Cardiac septum (tissue), 1 donor: Measurements from ENCODE around the gene SUPT3H. TPM values are rescaled to one million over a fixed set of nuclear protein-coding genes. Genes with fewer than 3 reads are reported as not detected.

Experiments
- DNase-seq: peaks from one replicate; pipeline ENCODE4 v3.0.0-alpha.2; 2020; ENCODE audit warnings: low spot score
- intact Hi-C: fragments of 100-400 bp; cut with DNase I; formaldehyde crosslinking; loops from one replicate; pipeline ENCODE4 v1.14.0; 2022
- total RNA-seq: library from RNA; stranded (reverse); fragmentation: NEBNext Ultra II Directional; extraction: Animal tissue kit (Norgen Biotek cat#: 25700); gene quantifications from one replicate; pipeline ENCODE4 v1.2.1, GENCODE V29; 2021
- donor health status: DM: no; HTN: no; CAD: no.

The SUPT3H gene
- total RNA-seq, 1 donor from 2014 or later, result 6.2 TPM

DNA sequence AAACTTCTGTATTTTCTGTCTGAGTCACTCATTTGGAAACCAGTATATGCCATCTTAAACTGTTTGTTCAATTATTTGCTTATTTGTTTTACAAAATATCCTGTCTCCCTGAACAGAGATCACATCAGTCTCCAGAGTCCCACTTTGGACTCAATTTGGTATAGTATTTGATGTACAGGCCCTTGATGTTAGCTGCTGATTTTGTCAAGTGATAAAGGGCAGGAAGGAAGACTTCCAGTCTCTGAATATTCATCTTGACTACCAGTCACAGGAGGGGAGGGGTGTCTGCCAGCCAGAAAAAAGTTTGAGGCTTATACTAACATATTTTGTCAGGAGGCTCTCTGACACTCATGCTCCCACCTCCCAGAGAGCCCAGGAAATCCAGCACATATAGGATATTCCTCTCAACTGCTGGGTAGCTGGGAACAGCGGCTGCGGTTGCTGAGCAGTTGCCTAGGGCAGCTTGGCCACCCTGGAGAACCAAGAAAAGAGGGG, 426.4 kb downstream of the SUPT3H start:
- intact Hi-C loops, result no loop called here
- no peak for DNase-seq

DNA sequence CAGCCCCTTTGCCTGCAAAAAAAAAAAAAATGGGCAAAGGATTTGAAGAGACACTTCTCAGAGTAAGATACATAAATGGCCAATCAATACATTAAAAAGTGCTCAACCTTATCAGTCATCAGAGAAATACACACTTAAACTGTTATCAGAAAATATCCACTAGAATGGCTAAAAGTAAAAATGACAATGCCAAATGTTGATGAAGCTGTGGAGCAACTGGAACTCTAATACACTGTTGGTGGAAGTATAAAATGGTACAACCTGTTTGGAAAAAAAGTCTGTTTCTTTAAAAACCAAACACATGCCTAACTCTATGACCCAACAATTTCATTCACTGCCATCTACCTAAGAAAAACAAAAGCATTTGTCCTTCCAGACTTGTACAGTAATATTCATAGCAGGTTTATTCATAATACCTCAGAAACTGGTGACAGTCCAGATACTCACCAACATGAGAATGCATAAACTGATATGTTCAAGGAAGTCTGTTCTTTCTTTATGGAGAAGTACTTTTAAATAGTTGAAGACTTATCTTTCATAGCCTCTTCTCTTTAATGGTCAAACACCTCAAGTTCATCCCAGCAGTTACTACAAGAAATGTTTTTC, 428.0 kb downstream of the SUPT3H start:
- intact Hi-C loops, result no loop called here
- DNase-seq, result no peak

- DNase-seq, result no peak
- intact Hi-C loops, result no loop called here
Measured at GRCh38 chr6:44943541-44943940, 434.2 kb downstream of the SUPT3H start.

DNA sequence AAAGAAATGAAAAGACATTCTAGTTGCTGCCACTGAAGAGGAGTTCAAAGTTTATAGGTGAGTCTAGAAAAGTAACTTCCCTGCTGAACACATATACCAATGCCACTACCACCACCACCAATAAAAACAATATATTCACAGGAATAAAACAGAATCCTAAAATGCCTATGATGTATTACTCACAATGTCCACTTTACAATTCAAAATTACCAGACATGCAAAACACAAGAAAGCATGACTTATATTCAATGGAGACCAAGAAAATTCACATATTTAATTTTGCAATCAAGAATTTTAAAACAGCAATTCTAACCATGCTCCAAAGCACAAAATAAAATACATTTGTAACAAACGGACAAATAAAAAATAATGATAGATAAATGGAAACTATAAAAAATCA, 434.9 kb downstream of the SUPT3H start:
- intact Hi-C loops, result no loop called here
- DNase-seq, result no peak

- no peak for DNase-seq
- intact Hi-C loops, result no loop called here
Measured at GRCh38 chr6:44942201-44942600, 435.5 kb downstream of the SUPT3H start.

GRCh38 chr6:44940367-44940766, 437.4 kb downstream of the SUPT3H start:
- intact Hi-C loops, result no loop called here
- DNase-seq, result no peak

- intact Hi-C loops, result no loop called here
- no peak for DNase-seq
Measured at GRCh38 chr6:44935693-44936300, 441.9 kb downstream of the SUPT3H start.

GRCh38 chr6:44933108-44933507, 444.6 kb downstream of the SUPT3H start:
- intact Hi-C loops, result no loop called here
- DNase-seq, result no peak

DNA sequence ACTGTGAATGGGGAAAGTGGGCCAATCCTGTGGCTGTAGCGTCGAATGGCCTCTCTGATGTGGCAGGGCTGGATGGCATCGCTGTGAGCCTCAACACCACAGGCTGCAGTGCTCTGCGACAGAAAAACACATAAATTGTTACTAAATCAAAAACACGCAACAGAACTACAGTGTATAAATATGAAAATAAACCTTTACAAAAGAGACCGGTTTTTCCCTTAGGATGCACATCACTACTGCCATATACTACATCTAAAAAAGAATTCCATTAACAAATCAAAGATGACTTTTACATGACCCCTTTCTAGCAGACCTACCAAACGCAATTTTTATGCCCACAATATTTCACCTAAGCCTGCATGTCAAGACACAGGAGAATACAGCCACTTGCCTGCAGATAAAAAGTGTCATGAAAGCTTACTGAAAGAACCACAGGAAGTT, 445.1 kb downstream of the SUPT3H start:
- DNase-seq, result no peak
- intact Hi-C loops, result no loop called here

- DNase-seq, result no peak
- intact Hi-C loops, result no loop called here
Measured at GRCh38 chr6:44931385-44931784, 446.3 kb downstream of the SUPT3H start.

GRCh38 chr6:44926556-44926955, 451.2 kb downstream of the SUPT3H start:
- intact Hi-C loops, result no loop called here
- DNase-seq, result no peak

DNA sequence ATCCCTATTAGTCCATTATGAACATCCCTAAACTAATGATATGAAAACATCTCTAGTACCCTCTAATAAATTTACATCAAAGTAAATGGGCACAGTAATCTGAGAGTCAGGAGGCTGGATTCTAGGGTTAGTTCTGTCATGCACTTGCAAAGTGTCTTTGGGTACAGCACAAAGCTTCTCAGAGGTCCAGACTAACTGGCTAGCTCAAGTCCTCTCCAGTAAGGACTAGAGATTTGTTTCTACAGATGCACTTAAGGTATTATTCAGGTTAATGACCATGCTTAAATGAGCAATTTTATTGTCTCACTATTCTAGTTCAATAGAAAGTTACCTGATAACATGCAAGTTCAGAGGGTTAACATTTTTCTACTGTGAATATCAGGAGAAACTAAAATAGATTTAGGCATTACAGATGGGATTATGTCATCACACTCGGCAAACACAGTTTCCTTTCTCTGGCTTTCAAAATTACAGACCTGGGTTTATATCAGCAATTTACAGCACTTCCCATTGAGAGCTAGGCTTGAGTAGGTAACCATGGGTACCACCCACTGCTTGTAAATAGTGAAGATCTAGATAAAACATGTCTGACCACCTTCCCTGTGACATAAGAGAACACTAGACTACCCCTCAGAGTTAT, 452.5 kb downstream of the SUPT3H start:
- intact Hi-C loops, result no loop called here
- DNase-seq, result no peak

GRCh38 chr6:44923444-44923843, 454.3 kb downstream of the SUPT3H start:
- intact Hi-C loops, result loop anchor here (5.0 kb wide), 1 partner anchor 44 kb away; no protein-coding TSS in a partner anchor

GRCh38 chr6:44921798-44922197, 455.9 kb downstream of the SUPT3H start:
- intact Hi-C loops, result loop anchor here (5.0 kb wide), 1 partner anchor 46 kb away; no protein-coding TSS in a partner anchor
- peak; percentile 81 for DNase-seq

More at GRCh38 chr6:44923444-44923843, 454.3 kb downstream of the SUPT3H start:
- no peak for DNase-seq

GRCh38 chr6:44920952-44921491, 456.7 kb downstream of the SUPT3H start:
- intact Hi-C loops, result loop anchor here (5.0 kb wide), 1 partner anchor 46 kb away; no protein-coding TSS in a partner anchor
- no peak for DNase-seq

- intact Hi-C loops, result no loop called here
Measured at GRCh38 chr6:44918671-44919296, 458.9 kb downstream of the SUPT3H start.

GRCh38 chr6:44917430-44917829, 460.3 kb downstream of the SUPT3H start:
- intact Hi-C loops, result no loop called here
- DNase-seq, result no peak

More at GRCh38 chr6:44918671-44919296, 458.9 kb downstream of the SUPT3H start:
- DNase-seq, result no peak

- intact Hi-C loops, result no loop called here
- no peak for DNase-seq
Measured at GRCh38 chr6:44915111-44915510, 462.6 kb downstream of the SUPT3H start.

GRCh38 chr6:44914141-44914540, 463.6 kb downstream of the SUPT3H start:
- DNase-seq, result no peak

GRCh38 chr6:44906761-44907160, 471.0 kb downstream of the SUPT3H start:
- intact Hi-C loops, result no loop called here
- DNase-seq, result no peak

More at GRCh38 chr6:44914141-44914540, 463.6 kb downstream of the SUPT3H start:
- intact Hi-C loops, result no loop called here
